ENCODE data around the gene CASQ1.
A peak's percentile ranks its signal among the peaks of the same experiment; 100 is the strongest.

The CASQ1 gene

GRCh38 chr1:160163615-160164014, 26.8 kb upstream of the CASQ1 start:
- no peaks in the 10 kb centered on the region for H3K9me3 Mint-ChIP-seq
- H3K27ac Mint-ChIP-seq, result no peak overlapping the region
- peaks cover 3% of the 10 kb centered on the region for H3K27me3 Mint-ChIP-seq
- H3K4me3 Mint-ChIP-seq, result no peak overlapping the region
- no peaks in the 10 kb centered on the region for H3K36me3 Mint-ChIP-seq
- H3K4me1 Mint-ChIP-seq, result no peaks in the 10 kb centered on the region

DNA sequence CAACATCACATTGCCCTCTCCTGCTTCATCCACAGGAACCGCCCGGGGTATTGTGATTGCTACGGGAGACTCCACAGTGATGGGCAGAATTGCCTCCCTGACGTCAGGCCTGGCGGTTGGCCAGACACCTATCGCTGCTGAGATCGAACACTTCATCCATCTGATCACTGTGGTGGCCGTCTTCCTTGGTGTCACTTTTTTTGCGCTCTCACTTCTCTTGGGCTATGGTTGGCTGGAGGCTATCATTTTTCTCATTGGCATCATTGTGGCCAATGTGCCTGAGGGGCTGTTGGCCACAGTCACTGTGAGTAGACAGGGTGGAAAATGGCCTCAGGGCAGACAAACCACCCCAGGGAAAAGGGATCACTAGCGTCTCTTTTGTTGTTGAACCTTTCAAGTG, 26.3 kb upstream of the CASQ1 start:
- H3K4me3 Mint-ChIP-seq, result no peak overlapping the region
- no peaks in the 10 kb centered on the region for H3K9me3 Mint-ChIP-seq
- H3K36me3 Mint-ChIP-seq, result no peaks in the 10 kb centered on the region
- peaks cover 3% of the 10 kb centered on the region for H3K27me3 Mint-ChIP-seq
- H3K4me1 Mint-ChIP-seq, result peaks cover 2% of the 10 kb centered on the region
- no peak overlapping the region for H3K27ac Mint-ChIP-seq

DNA sequence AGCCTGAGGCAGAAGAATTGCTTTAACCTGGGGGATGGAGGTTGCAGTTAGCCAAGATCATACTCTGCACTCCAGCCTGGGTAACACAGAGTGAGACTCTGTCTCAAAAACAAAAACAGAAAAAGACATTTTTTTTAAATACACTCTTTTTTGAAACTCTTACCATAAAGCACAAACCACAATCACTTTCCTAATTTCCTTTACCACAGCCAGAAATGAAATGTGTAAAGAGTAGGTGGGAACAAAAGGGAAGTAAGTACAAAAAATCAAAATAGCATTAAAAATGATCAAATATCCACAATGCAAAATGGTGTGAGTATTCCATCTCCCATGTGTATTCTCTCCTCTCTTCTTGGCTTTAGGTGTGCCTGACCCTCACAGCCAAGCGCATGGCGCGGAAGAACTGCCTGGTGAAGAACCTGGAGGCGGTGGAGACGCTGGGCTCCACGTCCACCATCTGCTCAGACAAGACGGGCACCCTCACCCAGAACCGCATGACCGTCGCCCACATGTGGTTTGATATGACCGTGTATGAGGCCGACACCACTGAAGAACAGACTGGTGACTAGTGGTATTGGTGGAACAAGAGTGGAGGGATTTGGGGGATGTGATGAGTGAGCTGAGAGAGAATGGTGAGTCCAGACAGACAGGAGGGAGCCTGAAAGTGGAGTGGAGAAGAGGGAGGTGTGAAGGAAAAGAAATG, 24.1 kb upstream of the CASQ1 start:
- no peak overlapping the region for H3K27ac Mint-ChIP-seq
- H3K36me3 Mint-ChIP-seq, result no peaks in the 10 kb centered on the region
- no peak overlapping the region for H3K4me3 Mint-ChIP-seq
- H3K27me3 Mint-ChIP-seq, result peaks cover 3% of the 10 kb centered on the region
- H3K4me1 Mint-ChIP-seq, result peaks cover 9% of the 10 kb centered on the region
- H3K9me3 Mint-ChIP-seq, result no peaks in the 10 kb centered on the region

- Mint-ChIP-seq H3K4me1 (peaks cover 9% of the 10 kb centered on the region), H3K9me3 (no peaks in the 10 kb centered on the region), H3K36me3 (no peaks in the 10 kb centered on the region), H3K27ac (no peak overlapping the region), H3K4me3 (no peak overlapping the region), H3K27me3 (peaks cover 3% of the 10 kb centered on the region)
These were observed 23.3 kb upstream of the CASQ1 start for GRCh38 chr1:160167056-160167455.

DNA sequence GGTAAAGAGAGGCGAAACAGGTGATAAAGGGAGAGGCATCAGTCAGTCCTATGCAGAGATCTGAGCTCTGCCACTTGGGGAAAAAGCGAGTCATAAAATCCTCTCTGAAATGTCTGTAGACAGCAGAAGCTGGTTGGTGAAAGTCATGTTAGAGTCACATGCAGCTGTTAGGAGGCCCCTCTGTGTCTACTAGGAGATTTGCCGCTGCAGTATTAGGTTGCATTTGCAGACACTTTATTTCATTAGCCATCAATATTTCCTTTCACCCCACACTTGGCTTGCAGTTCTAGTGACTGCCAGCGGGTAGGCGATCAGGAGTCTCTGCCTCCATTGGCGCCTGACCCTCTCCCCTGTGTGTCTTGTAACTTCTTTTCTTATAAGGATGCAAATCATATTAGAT, 22.8 kb upstream of the CASQ1 start:
- Mint-ChIP-seq H3K36me3 (no peaks in the 10 kb centered on the region), H3K27me3 (peaks cover 3% of the 10 kb centered on the region), H3K27ac (no peak overlapping the region), H3K4me3 (no peak overlapping the region), H3K4me1 (peaks cover 9% of the 10 kb centered on the region), H3K9me3 (no peaks in the 10 kb centered on the region)

DNA sequence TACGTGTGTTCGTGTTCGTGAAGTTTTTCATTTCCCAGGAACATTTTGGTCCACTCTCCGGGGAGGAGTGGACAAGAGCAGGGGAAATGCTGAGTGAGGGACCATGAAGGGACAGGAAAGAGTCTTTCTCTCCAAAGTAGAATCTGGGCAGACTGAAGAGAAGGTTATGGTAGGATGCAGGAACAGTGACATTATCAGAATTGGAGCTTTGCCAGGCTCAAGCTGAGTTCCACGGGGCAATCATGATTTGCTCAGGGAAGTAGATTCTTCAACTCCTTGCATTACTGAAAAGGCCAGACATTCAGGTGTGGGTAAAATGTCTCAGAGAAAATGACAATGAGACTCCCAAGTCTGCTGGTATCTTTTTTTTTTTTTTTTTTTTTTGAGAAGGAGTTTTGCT, 22.4 kb upstream of the CASQ1 start:
- H3K36me3 Mint-ChIP-seq, result no peaks in the 10 kb centered on the region
- H3K4me1 Mint-ChIP-seq, result peaks cover 9% of the 10 kb centered on the region
- no peak overlapping the region for H3K27ac Mint-ChIP-seq
- no peaks in the 10 kb centered on the region for H3K9me3 Mint-ChIP-seq
- peaks cover 3% of the 10 kb centered on the region for H3K27me3 Mint-ChIP-seq
- H3K4me3 Mint-ChIP-seq, result no peak overlapping the region

DNA sequence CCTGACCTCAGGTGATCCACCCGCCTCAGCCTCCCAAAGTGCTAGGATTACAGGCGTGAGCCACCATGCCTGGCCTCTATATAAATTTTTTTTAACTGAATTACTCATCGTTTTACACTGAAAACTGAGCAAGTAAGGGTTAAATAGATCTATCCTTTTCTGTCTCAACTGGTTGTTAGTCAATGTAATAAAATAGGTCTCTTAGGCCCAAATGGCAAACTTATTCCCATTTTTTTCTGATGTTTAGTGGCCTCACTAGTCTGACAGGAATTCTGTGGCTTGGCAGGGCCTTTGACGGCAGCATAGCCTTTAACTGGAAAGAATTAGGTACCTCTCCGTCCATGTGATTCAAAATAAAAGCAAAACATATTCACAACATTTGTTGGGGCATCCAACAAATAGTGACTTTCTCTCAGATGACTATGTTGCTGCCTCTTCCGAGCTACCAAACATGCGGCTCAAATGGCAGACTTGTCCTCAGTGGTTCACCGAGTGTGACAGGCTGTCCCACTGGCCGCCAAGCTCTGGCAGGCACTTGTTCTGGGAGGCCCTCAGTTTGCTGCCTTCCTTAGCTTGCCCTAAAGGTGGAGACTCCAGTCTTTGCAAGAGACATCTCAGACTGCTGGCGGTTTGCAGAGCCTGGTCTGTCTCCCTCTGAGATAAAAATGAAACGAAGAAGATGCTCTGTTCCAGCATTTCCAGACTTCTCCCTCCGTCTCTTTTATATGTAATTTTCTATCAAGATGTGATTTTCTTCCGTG, 21.6 kb upstream of the CASQ1 start:
- Mint-ChIP-seq H3K36me3 (no peaks in the 10 kb centered on the region), H3K9me3 (no peaks in the 10 kb centered on the region)

DNA sequence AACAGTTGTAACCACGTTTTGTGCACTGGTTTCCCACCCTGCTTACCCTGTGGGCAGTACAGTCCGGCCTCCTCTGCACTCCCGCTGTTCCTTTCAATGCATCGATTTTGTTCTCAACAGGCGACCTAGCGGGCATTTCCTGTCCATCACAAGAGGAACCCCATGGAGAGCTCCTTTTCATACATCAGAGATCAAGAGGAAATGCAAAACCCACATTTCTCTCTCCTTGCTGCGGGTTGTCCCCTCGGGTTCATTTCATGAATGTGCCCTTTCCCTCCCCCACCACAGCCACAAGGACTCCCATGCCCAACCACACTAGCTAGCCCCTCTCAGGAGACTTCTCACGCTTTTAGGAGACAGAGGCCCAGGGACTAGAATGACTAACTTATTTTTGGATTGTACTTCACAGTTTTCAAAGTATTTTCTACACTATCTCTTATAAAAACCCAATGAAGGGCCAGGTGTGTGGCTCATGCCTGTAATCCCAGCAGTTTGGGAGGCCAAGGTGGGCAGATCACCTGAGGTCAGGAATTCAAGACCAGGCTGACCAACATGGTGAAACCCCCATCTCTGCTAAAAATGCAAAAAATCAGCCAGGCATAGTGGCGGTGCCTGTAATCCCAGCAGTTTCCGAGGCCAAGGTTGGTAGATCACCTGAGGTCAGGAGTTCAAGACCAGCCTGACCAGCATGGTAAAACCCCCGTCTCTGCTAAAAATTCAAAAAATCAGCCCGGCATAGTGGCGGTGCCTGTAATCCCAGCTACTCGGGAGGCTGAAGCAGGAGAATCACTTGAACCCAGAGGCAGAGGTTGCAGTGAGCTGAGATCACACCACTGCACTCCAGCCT, 20.6 kb upstream of the CASQ1 start:
- peaks cover 2% of the 10 kb centered on the region for H3K27me3 Mint-ChIP-seq
- no peak overlapping the region for H3K27ac Mint-ChIP-seq
- H3K36me3 Mint-ChIP-seq, result no peaks in the 10 kb centered on the region
- H3K4me3 Mint-ChIP-seq, result no peak overlapping the region
- no peaks in the 10 kb centered on the region for H3K9me3 Mint-ChIP-seq
- H3K4me1 Mint-ChIP-seq, result peaks cover 9% of the 10 kb centered on the region

More for the DNA sequence above, 21.6 kb upstream of the CASQ1 start:
- Mint-ChIP-seq H3K27me3 (peaks cover 2% of the 10 kb centered on the region), H3K4me1 (peaks cover 9% of the 10 kb centered on the region), H3K27ac (no peak overlapping the region), H3K4me3 (no peak overlapping the region)

DNA sequence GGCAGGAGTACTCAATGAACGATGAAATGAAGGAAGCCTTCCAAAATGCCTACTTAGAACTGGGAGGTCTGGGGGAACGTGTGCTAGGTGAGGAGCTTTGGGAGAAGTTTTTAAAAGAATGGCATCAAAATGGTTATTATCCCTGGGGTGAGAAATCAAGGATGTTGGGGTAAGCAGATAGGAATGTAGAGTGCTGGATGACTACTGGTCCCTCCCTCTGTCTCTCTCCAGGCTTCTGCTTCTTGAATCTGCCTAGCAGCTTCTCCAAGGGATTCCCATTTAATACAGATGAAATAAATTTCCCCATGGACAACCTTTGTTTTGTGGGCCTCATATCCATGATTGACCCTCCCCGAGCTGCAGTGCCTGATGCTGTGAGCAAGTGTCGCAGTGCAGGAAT, 19.0 kb upstream of the CASQ1 start:
- Mint-ChIP-seq H3K4me1 (peaks cover 9% of the 10 kb centered on the region), H3K27ac (no peak overlapping the region), H3K4me3 (no peak overlapping the region), H3K9me3 (no peaks in the 10 kb centered on the region), H3K27me3 (peaks cover 2% of the 10 kb centered on the region), H3K36me3 (no peaks in the 10 kb centered on the region)

GRCh38 chr1:160171980-160172379, 18.4 kb upstream of the CASQ1 start:
- H3K4me1 Mint-ChIP-seq, result peaks cover 9% of the 10 kb centered on the region
- H3K9me3 Mint-ChIP-seq, result no peaks in the 10 kb centered on the region
- H3K4me3 Mint-ChIP-seq, result no peak overlapping the region
- no peak overlapping the region for H3K27ac Mint-ChIP-seq
- H3K27me3 Mint-ChIP-seq, result no peaks in the 10 kb centered on the region
- no peaks in the 10 kb centered on the region for H3K36me3 Mint-ChIP-seq

GRCh38 chr1:160177231-160177630, 13.1 kb upstream of the CASQ1 start:
- H3K27me3 Mint-ChIP-seq, result no peaks in the 10 kb centered on the region
- no peak overlapping the region for H3K27ac Mint-ChIP-seq
- no peaks in the 10 kb centered on the region for H3K9me3 Mint-ChIP-seq
- H3K4me1 Mint-ChIP-seq, result no peaks in the 10 kb centered on the region
- H3K4me3 Mint-ChIP-seq, result no peak overlapping the region
- H3K36me3 Mint-ChIP-seq, result no peaks in the 10 kb centered on the region

DNA sequence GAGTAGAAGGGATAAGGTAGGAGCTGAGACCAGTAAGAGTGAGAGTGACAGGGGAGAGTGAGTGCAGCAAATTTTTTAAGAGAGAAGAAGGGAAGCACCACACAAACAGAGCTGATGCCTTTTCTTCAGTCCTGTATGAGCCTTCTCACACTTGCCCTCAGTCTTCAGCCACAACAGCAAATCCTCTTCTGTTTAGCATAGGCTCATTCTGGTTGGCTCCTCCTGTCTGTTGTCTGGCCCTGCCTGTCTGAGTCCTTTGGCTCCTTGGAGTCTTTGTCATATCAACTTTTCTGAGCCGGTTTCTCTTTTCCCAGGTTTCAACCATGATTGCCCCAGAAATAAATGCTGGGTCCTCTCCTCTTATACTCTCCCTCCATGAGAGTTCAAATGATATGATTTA, 12.7 kb upstream of the CASQ1 start:
- Mint-ChIP-seq H3K4me1 (no peaks in the 10 kb centered on the region), H3K36me3 (no peaks in the 10 kb centered on the region), H3K9me3 (no peaks in the 10 kb centered on the region), H3K27me3 (no peaks in the 10 kb centered on the region), H3K27ac (no peak overlapping the region), H3K4me3 (no peak overlapping the region)

- Mint-ChIP-seq H3K36me3 (no peaks in the 10 kb centered on the region), H3K27me3 (no peaks in the 10 kb centered on the region), H3K4me1 (no peaks in the 10 kb centered on the region), H3K9me3 (no peaks in the 10 kb centered on the region), H3K4me3 (no peak overlapping the region), H3K27ac (no peak overlapping the region)
These were observed 11.6 kb upstream of the CASQ1 start for GRCh38 chr1:160178731-160179130.

DNA sequence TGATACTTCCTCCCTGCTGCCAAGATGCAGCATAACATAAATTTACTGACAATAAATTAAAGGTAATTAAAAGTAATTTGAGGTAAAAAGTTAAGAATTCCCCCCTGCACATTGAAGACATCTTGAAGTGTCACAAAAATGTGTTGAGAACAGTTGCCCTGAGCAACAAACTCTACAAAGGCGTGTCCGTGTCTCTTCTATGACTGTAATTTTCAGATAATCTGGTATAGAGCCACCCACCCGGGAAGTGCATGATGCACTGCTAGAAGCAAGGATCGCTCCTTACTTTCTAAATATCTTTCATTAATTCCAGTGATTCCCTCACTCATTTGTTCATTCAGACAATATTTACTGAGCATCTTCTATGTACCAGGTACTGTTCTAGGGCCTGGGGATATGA, 11.0 kb upstream of the CASQ1 start:
- Mint-ChIP-seq H3K27ac (no peak overlapping the region), H3K4me3 (no peak overlapping the region), H3K4me1 (no peaks in the 10 kb centered on the region), H3K27me3 (no peaks in the 10 kb centered on the region), H3K9me3 (no peaks in the 10 kb centered on the region), H3K36me3 (no peaks in the 10 kb centered on the region)

DNA sequence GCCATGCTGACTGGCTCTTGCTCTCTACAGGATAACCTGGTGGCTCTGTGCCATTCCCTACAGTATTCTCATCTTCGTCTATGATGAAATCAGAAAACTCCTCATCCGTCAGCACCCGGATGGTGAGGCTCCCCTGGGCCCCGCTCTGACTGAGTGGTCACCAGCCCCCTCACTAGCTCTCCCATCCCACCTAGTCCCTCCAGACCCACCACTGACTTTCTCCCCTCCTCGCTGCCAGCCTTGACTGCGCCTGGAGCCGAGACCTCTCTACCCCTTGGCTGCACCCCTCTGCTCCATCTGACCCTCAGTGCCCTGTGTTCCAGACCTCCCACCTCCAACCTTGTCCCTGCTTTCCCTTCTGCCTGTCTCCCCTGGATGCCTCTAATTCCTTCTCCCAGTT, 4.1 kb upstream of the CASQ1 start:
- no peak overlapping the region for H3K4me3 Mint-ChIP-seq
- no peaks in the 10 kb centered on the region for H3K4me1 Mint-ChIP-seq
- H3K36me3 Mint-ChIP-seq, result no peaks in the 10 kb centered on the region
- peaks cover 3% of the 10 kb centered on the region for H3K27me3 Mint-ChIP-seq
- H3K9me3 Mint-ChIP-seq, result no peaks in the 10 kb centered on the region
- H3K27ac Mint-ChIP-seq, result peak overlapping the region; percentile 9

GRCh38 chr1:160186729-160187128, 3.6 kb upstream of the CASQ1 start:
- Mint-ChIP-seq H3K27ac (no peak overlapping the region), H3K4me3 (no peak overlapping the region), H3K36me3 (no peaks in the 10 kb centered on the region)

More at GRCh38 chr1:160186729-160187128, 3.6 kb upstream of the CASQ1 start:
- peaks cover 3% of the 10 kb centered on the region for H3K27me3 Mint-ChIP-seq
- no peaks in the 10 kb centered on the region for H3K4me1 Mint-ChIP-seq
- H3K9me3 Mint-ChIP-seq, result no peaks in the 10 kb centered on the region
